ENCODE data around the gene TIMP3.

DNA sequence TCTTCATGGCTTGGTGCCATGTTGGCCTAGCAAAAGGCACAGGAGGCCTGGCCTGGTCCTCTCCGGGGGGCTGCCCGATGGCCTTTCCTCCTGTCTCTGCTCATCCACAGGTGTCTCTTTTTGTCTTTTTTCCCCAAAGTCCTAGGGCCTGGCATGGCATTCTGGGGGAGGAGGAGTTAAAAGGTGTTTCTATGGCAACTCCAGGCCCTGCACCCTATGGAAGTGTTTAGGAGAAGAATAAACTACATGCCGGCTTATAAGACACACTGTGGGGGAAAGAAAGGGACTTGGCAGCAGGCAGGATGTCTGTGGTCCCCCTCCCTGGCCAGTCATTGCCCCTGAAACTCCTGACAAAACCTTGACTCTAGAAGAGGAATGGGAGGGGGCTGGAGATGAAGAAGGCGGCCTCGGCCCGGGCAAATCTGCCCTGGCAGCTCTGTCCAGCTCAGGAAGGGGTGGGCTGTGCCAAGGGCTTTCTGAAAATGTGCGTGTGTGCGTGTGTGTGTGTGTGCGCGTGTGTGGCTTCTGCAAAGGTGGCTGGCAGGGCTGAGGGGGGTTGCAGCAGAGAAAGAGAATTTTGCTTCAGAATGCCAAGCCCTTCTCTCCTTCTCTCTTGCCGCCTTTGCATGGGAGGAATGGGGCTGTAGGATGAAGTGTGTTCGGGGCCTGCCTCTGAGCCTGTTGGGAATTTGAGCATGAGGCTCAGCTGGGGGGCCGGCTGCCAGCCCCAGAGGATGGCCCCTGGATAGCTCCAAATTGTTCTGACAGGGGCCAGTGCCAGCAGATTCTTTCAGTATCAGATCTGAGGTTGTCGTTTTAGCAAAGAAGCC lies 3.2 kb downstream of the TIMP3 start:
- TF ChIP-seq POLR2AphosphoS5 (IDR thresholded peaks at IDR 0.05) (no peak), EP300 (IDR thresholded peaks at IDR 0.05) (no peak)
- TF ChIP-seq, protein P1, sequence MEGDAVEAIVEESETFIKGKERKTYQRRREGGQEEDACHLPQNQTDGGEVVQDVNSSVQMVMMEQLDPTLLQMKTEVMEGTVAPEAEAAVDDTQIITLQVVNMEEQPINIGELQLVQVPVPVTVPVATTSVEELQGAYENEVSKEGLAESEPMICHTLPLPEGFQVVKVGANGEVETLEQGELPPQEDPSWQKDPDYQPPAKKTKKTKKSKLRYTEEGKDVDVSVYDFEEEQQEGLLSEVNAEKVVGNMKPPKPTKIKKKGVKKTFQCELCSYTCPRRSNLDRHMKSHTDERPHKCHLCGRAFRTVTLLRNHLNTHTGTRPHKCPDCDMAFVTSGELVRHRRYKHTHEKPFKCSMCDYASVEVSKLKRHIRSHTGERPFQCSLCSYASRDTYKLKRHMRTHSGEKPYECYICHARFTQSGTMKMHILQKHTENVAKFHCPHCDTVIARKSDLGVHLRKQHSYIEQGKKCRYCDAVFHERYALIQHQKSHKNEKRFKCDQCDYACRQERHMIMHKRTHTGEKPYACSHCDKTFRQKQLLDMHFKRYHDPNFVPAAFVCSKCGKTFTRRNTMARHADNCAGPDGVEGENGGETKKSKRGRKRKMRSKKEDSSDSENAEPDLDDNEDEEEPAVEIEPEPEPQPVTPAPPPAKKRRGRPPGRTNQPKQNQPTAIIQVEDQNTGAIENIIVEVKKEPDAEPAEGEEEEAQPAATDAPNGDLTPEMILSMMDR (IDR thresholded peaks at IDR 0.05): no peak

All from upper lobe of left lung (tissue), 4 donors.